Prostate gland (tissue), 2 donors: ENCODE measurements around the gene DCUN1D2.

Experiments
- POLR2A ChIP-seq: fragments of 450-650 bp; IDR thresholded peaks from one replicate; pipeline ENCODE4 v1.6.1; 2016; ENCODE audit warnings: antibody characterized with exemption, mild to moderate bottlenecking
- POLR2AphosphoS5 ChIP-seq: sonication (generic); formaldehyde crosslinking; IDR thresholded peaks from one replicate; pipeline ENCODE4 v1.6.1; 2017; ENCODE audit warnings: antibody characterized with exemption
- TF ChIP-seq, protein P1 (sequence below), 4 experiments: fragments of 200-600 bp in 2 of 4; fragments of 450-650 bp in 2 of 4; sonication (generic) in 2 of 4; IDR thresholded peaks; 1 replicate in 3 of 4; 2 replicates in 1 of 4; pipeline ENCODE4 v1.5.1; 2016 to 2019; ENCODE audit warnings: antibody characterized with exemption in 4 of 4, mild to moderate bottlenecking in 2 of 4, moderate library complexity in 2 of 4

DNA sequence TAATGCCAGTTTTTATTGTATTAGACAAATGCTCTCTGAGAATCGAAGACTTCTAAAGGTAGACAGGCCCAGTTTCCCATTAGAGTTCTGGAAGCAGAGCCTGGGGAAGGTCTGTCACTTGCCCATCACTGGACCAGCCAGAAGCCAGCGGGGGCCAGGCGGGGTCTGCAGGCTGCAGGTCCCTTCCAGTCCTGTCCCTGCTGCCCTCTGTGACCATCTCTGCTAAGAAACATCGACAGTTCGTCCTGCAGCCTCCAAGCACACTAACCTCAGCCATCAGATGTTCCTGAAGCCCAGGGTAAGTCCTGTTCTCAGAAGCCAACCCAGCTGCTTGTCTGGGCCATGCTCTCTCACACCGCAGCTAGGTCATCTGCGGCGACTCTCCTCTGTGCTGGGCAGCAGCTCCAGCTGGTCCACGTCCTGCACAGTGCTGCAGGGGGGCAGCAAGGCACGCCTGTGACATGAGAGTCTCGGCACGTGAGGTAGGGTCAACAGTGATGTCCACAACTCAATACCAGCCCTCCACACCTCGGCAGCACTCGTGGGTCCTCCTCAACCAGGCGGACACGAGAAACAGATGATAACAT, 34.3 kb downstream of the DCUN1D2 start:
- TF ChIP-seq POLR2A = no peak
- TF ChIP-seq, protein P1, sequence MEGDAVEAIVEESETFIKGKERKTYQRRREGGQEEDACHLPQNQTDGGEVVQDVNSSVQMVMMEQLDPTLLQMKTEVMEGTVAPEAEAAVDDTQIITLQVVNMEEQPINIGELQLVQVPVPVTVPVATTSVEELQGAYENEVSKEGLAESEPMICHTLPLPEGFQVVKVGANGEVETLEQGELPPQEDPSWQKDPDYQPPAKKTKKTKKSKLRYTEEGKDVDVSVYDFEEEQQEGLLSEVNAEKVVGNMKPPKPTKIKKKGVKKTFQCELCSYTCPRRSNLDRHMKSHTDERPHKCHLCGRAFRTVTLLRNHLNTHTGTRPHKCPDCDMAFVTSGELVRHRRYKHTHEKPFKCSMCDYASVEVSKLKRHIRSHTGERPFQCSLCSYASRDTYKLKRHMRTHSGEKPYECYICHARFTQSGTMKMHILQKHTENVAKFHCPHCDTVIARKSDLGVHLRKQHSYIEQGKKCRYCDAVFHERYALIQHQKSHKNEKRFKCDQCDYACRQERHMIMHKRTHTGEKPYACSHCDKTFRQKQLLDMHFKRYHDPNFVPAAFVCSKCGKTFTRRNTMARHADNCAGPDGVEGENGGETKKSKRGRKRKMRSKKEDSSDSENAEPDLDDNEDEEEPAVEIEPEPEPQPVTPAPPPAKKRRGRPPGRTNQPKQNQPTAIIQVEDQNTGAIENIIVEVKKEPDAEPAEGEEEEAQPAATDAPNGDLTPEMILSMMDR (IDR thresholded peaks at IDR 0.05) = no peak
- TF ChIP-seq POLR2AphosphoS5 = no peak
